ENCODE data around the gene CDK9.

CDK9 gene

DNA sequence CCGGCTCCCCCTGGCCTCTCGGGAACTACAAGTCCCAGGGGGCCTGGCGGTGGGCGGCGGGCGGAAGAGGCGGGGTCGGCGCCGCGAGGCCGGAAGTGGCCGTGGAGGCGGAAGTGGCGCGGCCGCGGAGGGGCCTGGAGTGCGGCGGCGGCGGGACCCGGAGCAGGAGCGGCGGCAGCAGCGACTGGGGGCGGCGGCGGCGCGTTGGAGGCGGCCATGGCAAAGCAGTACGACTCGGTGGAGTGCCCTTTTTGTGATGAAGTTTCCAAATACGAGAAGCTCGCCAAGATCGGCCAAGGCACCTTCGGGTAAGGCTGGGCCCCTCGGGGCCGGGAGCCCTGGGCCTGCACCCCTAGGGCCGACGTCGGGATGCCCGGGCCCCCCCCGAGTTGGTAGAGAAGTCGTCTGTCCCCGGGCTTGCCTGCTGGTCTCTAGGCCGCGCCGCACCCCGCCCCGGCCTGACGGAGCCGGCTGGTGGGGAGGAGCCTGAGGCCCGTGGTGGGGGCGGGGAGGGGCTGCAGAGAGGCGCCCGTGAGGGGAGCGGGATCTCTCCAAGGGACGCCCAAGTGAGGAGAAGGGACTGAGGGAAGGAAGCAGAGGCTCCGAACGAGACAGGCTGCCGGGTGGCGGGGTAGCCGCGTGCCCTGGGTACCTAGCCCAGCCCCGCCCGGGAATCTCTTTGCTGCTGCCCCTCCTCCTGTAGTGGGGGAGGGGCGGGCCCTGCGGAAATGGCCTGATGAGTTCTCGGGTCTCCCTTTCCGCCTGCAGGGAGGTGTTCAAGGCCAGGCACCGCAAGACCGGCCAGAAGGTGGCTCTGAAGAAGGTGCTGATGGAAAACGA, at the start of gene CDK9:
Gene CDK9, plus strand, starts transcription at position 102 of the 840 bp plus-strand sequence. Its CDS starts 115 bp downstream, at position 217.
- DNase-seq (ENCODE audit: low spot score in 2 of 2) (peak; percentile 96 to 98), ATAC-seq (ENCODE audit: low read depth) (peak; percentile 72)
- Mint-ChIP-seq H3K4me1 (peaks cover 34% of the 10 kb centered on the region), H3K36me3 (peaks cover 23% of the 10 kb centered on the region), H3K27me3 (no peaks in the 10 kb centered on the region), H3K9me3 (no peaks in the 10 kb centered on the region), H3K4me3 (peak within 1 kb of the TSS; percentile 89), H3K27ac (peak within 1 kb of the TSS; percentile 96)

DNA sequence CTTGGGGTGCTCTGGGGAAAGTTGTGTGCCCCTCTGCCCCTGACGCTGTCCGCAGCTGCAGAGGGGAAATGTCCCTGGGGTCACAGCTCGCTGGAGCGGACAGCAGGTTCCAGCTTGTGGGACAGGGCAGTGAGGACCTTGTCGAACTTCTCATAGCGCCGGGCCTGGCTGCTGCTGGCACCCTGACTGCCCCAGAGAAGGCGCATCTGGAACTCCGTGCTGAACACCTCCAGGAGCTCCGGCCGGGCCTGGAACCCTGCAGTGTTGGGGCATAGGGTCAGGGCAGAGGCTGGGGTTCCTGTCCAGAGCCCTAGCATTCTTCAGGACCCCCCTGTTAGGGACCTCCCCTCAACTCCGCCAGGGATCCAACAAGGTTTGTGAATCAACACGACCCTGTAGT, 47.2 kb upstream of the CDK9 start:
- ATAC-seq (ENCODE audit: low read depth) (no peak), DNase-seq (ENCODE audit: low spot score in 2 of 2) (no peak)
- Mint-ChIP-seq H3K9me3 (no peaks in the 10 kb centered on the region), H3K27me3 (no peaks in the 10 kb centered on the region), H3K4me1 (peaks cover 2% of the 10 kb centered on the region), H3K27ac (peak overlapping the region; percentile 97), H3K4me3 (no peak overlapping the region), H3K36me3 (peaks cover 25% of the 10 kb centered on the region)

DNA sequence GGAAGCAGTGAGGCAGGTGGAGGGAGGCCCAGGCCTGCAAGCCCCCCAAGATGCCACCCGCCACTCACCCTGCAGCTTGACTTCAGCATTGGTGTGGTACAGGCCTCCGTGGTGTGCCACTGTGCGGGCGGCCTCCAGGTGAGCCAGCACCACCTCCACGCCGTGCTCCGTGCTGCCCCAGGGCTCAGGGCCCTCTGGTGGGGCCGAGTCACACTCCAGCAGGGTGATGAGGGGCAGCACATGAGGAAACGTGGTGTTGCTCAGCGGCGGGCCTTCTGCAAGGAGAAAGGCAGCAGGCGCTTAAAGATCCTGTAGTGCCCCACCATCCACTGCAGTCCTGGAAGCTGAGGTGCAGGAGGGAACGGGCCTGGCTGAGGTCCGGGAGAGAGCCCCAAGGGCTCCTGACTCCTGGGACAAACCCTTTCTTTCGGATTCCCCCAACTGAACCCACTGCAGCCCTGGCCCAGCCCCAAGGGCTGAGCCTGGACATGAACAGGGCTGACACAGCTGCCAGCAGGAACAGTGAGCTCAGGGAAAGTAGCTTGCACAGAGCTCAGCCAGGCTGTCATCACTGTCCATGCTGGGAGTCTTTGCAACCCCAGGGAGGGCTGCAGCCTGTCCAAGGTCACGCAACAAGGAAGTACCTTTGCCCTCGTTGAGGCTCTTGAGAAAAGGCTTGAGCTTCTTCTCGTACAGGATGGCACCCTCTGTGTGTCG, 46.1 kb upstream of the CDK9 start:
- DNase-seq (ENCODE audit: low spot score in 2 of 2) (no peak), ATAC-seq (ENCODE audit: low read depth) (no peak)
- no peaks in the 10 kb centered on the region for H3K4me1 Mint-ChIP-seq
- H3K36me3 Mint-ChIP-seq: peaks cover 25% of the 10 kb centered on the region
- no peaks in the 10 kb centered on the region for H3K9me3 Mint-ChIP-seq
- H3K27ac Mint-ChIP-seq: peak overlapping the region; percentile 84
- no peaks in the 10 kb centered on the region for H3K27me3 Mint-ChIP-seq
- no peak overlapping the region for H3K4me3 Mint-ChIP-seq

DNA sequence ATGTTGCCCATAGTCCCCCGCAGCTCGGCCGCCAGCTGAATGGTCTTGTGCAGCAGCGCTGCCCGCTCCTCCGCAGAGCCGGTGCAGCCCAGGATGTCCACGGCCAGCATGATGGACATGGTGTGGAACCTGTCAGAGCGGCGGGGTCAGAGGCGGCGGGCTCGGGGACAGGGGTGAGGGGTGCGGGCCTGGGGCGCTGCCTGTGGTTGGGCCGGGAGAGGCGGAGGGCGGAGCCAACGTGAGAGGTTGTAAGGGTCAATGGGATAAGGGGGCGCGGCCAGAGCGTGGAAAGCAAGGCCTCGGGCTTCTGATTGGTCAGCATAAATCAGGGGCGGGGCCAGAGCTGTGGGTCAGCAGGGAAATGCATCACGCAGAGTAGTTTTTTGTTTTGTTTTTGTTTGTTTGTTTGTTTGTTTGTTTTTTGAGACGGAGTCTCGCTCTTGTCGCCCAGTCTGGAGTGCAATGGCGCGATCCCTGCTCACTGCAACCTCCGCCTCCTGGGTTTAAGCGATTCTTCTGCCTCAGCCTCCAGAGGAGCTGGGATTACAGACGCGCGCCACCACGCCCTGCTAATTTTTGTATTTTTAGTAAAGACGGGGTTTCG, 43.9 kb upstream of the CDK9 start:
- Mint-ChIP-seq H3K36me3 (peaks cover 24% of the 10 kb centered on the region), H3K27me3 (no peaks in the 10 kb centered on the region), H3K27ac (peak overlapping the region; percentile 64), H3K4me1 (no peaks in the 10 kb centered on the region), H3K4me3 (no peak overlapping the region), H3K9me3 (no peaks in the 10 kb centered on the region)
- DNase-seq (ENCODE audit: low spot score in 2 of 2): no peak
- ATAC-seq (ENCODE audit: low read depth): no peak

DNA sequence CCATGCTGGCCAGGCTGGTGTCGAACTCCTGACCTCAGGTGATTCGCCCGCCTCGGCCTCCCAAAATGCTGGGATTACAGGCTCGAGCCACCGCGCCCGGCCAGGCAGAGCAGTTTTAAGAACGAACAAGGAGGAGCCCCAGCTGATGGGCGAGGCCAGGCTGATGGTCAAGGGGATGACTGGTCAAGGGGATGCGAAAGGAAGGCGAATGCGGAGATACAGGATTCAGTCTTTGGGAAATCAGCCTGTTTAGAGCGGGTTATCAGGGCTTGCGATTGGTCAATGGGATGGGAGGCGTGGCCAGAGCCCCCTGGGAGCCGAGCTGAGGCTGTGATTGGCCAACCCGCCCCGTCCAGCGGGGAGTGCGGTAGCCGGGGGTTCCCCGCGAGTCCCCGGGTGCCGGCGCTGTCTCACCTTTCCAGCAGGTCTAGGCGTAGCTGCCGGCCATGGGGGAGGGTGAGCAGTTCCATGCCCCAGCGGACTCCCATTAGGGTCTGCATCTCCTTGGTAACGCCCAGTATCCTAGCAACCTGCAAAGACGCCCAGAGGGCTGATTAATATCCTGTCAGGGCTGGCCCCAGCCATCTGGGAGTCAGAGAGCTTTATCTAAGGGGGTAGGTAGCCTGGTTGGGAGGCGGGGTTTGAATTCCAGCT, 43.3 kb upstream of the CDK9 start:
- Mint-ChIP-seq H3K4me3 (no peak overlapping the region), H3K4me1 (no peaks in the 10 kb centered on the region), H3K9me3 (no peaks in the 10 kb centered on the region), H3K36me3 (peaks cover 23% of the 10 kb centered on the region), H3K27ac (peak overlapping the region; percentile 64), H3K27me3 (no peaks in the 10 kb centered on the region)
- no peak for ATAC-seq (ENCODE audit: low read depth)
- DNase-seq (ENCODE audit: low spot score in 2 of 2): no peak

DNA sequence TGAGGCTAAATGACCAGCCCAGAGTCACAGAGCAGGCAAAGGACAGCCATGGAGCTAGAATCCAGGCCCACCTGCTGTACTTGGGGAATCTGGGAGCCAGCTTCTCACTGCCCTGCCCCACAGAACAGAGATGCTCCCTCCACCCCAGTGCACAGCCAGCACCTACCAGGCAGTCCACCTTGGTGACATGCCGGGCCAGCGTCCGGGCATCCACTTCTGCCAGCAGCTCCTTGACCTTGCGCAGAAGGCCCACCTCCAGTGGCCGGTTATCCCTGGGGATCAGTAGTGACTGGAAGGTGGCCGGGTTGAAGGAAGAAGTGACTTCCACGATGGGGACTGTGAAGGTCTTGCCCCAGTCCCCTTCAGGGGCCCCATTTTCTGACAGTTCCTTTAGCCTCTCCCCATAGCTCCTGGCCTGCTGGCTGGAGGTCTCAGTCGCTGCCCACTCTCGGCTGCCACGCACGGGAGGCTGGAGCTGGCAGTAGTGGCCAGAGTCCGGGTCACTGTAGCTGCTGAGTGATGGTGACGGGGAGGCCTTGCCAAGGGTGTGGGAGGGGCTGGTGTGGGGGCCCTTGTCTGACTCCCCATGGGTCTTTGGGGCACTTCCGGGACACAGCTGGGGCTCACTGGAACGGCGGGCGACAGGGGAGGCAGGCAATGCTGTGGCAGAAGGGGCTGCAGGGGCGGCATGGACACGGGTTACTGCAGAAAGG, 41.3 kb upstream of the CDK9 start:
- Mint-ChIP-seq H3K36me3 (peaks cover 18% of the 10 kb centered on the region), H3K27ac (peak overlapping the region; percentile 39)

DNA sequence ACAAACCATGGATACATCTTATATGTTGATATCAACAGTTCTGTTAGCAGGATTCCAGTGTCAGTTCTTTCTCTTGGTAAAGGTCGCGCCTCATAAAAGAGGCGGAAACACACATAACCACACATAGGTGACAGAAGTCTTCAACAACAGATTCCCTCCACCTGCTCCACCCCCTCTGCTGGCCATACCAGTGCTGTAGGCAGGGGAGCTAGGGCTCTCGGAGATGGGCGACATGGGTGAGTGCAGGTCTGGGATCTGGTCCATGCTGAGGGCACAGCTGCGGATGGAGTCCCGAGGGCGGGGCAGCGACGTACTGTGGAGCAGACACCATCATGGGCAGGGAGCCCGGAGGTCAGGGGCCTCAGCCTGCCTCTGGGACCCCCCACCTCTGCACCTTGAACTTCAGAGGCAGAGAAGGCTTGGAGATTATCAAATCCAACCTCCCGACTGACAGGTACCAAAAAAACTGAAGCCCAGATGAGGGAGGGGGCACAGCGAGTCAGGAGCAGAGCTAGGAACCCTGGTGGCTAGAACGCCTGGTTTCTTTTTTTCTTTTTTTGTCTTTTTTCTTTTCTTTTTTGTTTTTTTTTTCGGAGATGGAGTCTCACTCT, 38.8 kb upstream of the CDK9 start:
- DNase-seq (ENCODE audit: low spot score in 2 of 2): no peak
- Mint-ChIP-seq H3K36me3 (peaks cover 18% of the 10 kb centered on the region), H3K9me3 (no peaks in the 10 kb centered on the region), H3K4me3 (no peak overlapping the region), H3K4me1 (peaks cover 2% of the 10 kb centered on the region), H3K27ac (peak overlapping the region; percentile 11), H3K27me3 (no peaks in the 10 kb centered on the region)
- ATAC-seq (ENCODE audit: low read depth): no peak

More for the DNA sequence above, 41.3 kb upstream of the CDK9 start:
- no peak for DNase-seq (ENCODE audit: low spot score in 2 of 2)
- H3K9me3 Mint-ChIP-seq: no peaks in the 10 kb centered on the region
- H3K4me1 Mint-ChIP-seq: no peaks in the 10 kb centered on the region
- ATAC-seq (ENCODE audit: low read depth): no peak
- H3K4me3 Mint-ChIP-seq: no peak overlapping the region
- no peaks in the 10 kb centered on the region for H3K27me3 Mint-ChIP-seq

DNA sequence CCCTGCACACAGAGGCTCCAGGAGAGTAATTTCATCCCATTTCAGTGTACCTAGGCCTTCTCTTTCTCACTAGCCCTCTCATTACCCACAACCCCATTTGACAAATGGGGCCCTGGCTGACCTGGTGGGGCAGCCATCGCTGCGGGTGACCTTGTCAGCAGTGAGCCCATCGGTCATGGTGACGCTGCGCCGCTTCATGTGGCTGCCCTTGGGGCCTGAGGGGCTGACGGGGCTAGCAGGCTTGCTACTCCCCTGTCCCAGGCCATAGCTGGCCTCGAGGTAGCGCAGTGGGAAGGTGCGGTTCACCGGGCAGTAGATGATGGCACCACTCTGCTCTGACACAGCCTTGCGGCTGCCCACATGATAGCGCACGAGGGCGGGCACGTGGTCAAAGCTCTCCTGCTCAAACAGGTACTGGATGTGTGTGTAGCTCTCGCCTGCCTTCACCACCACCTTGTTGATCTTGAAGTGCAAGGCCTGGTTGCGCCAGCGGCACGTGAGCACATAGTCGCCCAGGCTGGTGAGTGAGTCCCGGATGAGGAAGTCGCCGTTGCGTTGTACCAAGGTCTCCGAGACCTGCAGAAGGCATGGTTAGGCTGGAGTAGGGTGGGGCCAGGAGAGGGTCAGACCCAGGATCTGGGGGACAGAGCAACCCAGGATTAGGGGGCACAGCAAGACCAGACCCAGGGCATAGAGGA, 36.6 kb upstream of the CDK9 start:
- Mint-ChIP-seq H3K9me3 (no peaks in the 10 kb centered on the region), H3K36me3 (peaks cover 20% of the 10 kb centered on the region), H3K27me3 (no peaks in the 10 kb centered on the region), H3K4me1 (peaks cover 6% of the 10 kb centered on the region), H3K27ac (no peak overlapping the region), H3K4me3 (no peak overlapping the region)
- DNase-seq (ENCODE audit: low spot score in 2 of 2) (no peak), ATAC-seq (ENCODE audit: low read depth) (no peak)

DNA sequence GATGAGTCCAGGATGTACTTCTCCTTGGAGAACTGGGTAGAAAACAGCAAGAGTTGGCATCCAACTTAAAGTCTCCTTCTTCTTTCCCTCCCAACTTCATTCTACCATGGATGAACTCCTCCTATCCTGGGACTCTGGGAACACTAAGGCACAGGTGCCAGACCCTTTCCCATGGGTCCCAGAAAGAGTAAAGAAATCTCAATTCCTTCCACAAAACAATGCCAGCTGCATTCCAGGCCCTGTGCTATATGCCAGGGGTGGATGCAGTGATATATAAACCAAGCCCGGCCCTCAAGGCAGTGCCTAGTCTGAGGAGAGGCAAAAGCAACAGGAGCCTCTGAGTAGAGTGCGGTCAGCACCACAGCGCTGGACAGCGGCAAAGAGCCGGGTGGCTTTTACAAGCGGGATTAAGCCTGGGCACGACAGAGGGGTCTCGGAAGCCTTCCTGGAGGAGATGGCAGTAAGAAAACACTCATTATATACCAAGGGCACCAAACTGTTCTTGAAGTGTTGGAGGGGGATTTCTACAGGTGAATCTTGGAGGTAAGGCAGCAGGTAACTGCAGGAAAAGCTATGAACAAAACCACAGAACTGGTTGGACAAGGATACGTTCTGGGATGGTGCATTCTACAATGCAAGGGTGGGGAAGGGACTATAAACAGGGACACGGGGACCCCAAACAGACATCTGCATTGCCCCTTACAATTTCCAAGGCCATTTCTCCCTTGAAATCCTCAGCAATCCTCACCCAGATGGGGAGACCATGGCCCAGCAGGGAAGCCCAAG, 34.4 kb upstream of the CDK9 start:
- Mint-ChIP-seq H3K27me3 (no peaks in the 10 kb centered on the region), H3K36me3 (peaks cover 18% of the 10 kb centered on the region), H3K27ac (no peak overlapping the region), H3K4me1 (peaks cover 6% of the 10 kb centered on the region), H3K9me3 (no peaks in the 10 kb centered on the region), H3K4me3 (no peak overlapping the region)
- no peak for ATAC-seq (ENCODE audit: low read depth)
- no peak for DNase-seq (ENCODE audit: low spot score in 2 of 2)

DNA sequence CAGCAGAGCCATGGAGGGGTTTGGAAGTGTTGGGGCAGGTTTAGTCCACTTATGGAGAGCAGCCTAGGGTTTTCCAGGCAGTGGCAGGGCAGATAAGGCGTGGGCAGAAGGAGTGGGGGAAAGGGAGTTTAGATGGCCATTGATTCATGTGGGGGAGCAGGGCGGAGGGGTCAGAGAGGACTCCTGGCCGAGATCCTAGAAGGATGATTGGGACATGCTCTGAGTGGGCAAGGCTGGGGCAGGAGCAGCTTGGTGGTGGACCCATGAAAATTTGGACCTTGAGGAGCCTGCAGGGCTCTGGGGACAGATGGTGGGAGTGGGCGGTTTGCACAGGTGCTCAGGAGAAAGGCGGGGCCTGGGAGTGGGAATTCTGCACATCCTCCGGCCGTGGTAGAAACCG, 32.7 kb upstream of the CDK9 start:
- Mint-ChIP-seq H3K36me3 (peaks cover 12% of the 10 kb centered on the region), H3K27ac (peak overlapping the region; percentile 6), H3K27me3 (no peaks in the 10 kb centered on the region), H3K4me3 (no peak overlapping the region), H3K4me1 (peaks cover 6% of the 10 kb centered on the region), H3K9me3 (no peaks in the 10 kb centered on the region)
- no peak for ATAC-seq (ENCODE audit: low read depth)
- no peak for DNase-seq (ENCODE audit: low spot score in 2 of 2)

DNA sequence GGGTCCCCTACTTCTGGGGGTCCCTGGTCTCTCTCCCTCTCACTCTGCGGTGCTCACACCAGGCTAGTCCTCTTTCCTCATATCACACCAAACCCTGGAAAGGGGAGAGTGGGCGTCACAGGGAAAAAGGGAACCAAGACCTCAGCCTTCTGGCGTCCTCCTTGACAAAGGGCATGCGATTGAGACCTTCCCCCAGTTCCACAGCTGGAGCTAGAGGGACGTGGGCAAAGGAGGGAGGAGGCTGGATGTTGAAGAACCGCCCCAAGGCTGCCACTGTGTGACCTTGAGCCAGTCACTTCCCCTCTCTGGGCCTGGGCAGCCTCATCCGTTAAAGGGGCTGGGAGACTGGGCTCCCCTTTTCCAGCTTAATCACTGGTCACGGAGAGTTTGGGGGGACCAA, 32.2 kb upstream of the CDK9 start:
- H3K36me3 Mint-ChIP-seq: peaks cover 14% of the 10 kb centered on the region
- H3K9me3 Mint-ChIP-seq: no peaks in the 10 kb centered on the region
- no peaks in the 10 kb centered on the region for H3K27me3 Mint-ChIP-seq
- no peak for ATAC-seq (ENCODE audit: low read depth)
- H3K4me1 Mint-ChIP-seq: peaks cover 9% of the 10 kb centered on the region
- H3K4me3 Mint-ChIP-seq: no peak overlapping the region
- no peak for DNase-seq (ENCODE audit: low spot score in 2 of 2)
- H3K27ac Mint-ChIP-seq: no peak overlapping the region
